Osteocyte (in vitro differentiated cells): ENCODE data around the gene NENF. TPM values are rescaled to one million over a fixed set of nuclear protein-coding genes. Genes with fewer than 3 reads are reported as not detected.

Experiments
- DNase-seq: peaks from one replicate; pipeline ENCODE4 v3.0.0; 2021; ENCODE audit warnings: mixed read lengths; ENCODE audit not compliant: unreplicated experiment; ENCODE audit errors: extremely low spot score
- H3K27ac Mint-ChIP-seq: one replicate; pipeline ENCODE4 v1.8.0; 2021; ENCODE audit warnings: mild to moderate bottlenecking, mixed read lengths; ENCODE audit not compliant: unreplicated experiment
- H3K27me3 Mint-ChIP-seq: one replicate; pipeline ENCODE4 v1.8.0; 2021; ENCODE audit warnings: mixed read lengths; ENCODE audit not compliant: unreplicated experiment
- H3K36me3 Mint-ChIP-seq: one replicate; pipeline ENCODE4 v1.8.0; 2021; ENCODE audit warnings: mixed read lengths; ENCODE audit not compliant: unreplicated experiment
- H3K4me1 Mint-ChIP-seq: one replicate; pipeline ENCODE4 v1.8.0; 2021; ENCODE audit warnings: mixed read lengths; ENCODE audit not compliant: unreplicated experiment
- H3K4me3 Mint-ChIP-seq: one replicate; pipeline ENCODE4 v1.8.0; 2021; ENCODE audit warnings: mild to moderate bottlenecking, moderate library complexity, mixed read lengths; ENCODE audit not compliant: unreplicated experiment
- H3K9me3 Mint-ChIP-seq: one replicate; pipeline ENCODE4 v1.8.0; 2021; ENCODE audit warnings: mixed read lengths; ENCODE audit not compliant: unreplicated experiment
- CTCF ChIP-seq: fragments of 200-600 bp; sonication (generic); IDR thresholded peaks from 2 replicates; pipeline ENCODE4 v1.5.0; 2021; ENCODE audit warnings: antibody characterized with exemption, mild to moderate bottlenecking, moderate library complexity
- total RNA-seq: library from RNA; stranded (reverse); gene quantifications from 2 replicates; pipeline ENCODE4 v1.2.1, GENCODE V29; 2021

NENF gene
- total RNA-seq, 1 donor from 2014 or later: 55.9 TPM

- no peak overlapping the region for H3K4me3 Mint-ChIP-seq
- no peak overlapping the region for H3K27ac Mint-ChIP-seq
- peaks cover 23% of the 10 kb centered on the region for H3K9me3 Mint-ChIP-seq
Observed at GRCh38 chr1:212397171-212397570, 35.5 kb upstream of the NENF start.

GRCh38 chr1:212401042-212401441, 31.7 kb upstream of the NENF start:
- Mint-ChIP-seq H3K36me3 (peaks cover 41% of the 10 kb centered on the region), H3K27me3 (no peaks in the 10 kb centered on the region), H3K4me3 (no peak overlapping the region), H3K27ac (no peak overlapping the region), H3K4me1 (no peaks in the 10 kb centered on the region), H3K9me3 (peaks cover 18% of the 10 kb centered on the region)
- peak; percentile 19 for DNase-seq
- TF ChIP-seq CTCF: no peak

More at GRCh38 chr1:212397171-212397570, 35.5 kb upstream of the NENF start:
- Mint-ChIP-seq H3K4me1 (no peaks in the 10 kb centered on the region), H3K36me3 (peaks cover 32% of the 10 kb centered on the region), H3K27me3 (no peaks in the 10 kb centered on the region)
- DNase-seq: no peak
- no peak for TF ChIP-seq CTCF

GRCh38 chr1:212401838-212402582, 30.7 kb upstream of the NENF start:
- DNase-seq: peak; percentile 8
- no peak for TF ChIP-seq CTCF
- Mint-ChIP-seq H3K36me3 (peaks cover 36% of the 10 kb centered on the region), H3K9me3 (peaks cover 11% of the 10 kb centered on the region), H3K27ac (no peak overlapping the region), H3K27me3 (no peaks in the 10 kb centered on the region), H3K4me3 (no peak overlapping the region), H3K4me1 (no peaks in the 10 kb centered on the region)

GRCh38 chr1:212402666-212403321, 29.9 kb upstream of the NENF start:
- Mint-ChIP-seq H3K4me1 (no peaks in the 10 kb centered on the region), H3K4me3 (no peak overlapping the region), H3K9me3 (peaks cover 9% of the 10 kb centered on the region), H3K27ac (no peak overlapping the region), H3K27me3 (no peaks in the 10 kb centered on the region), H3K36me3 (peaks cover 36% of the 10 kb centered on the region)
- DNase-seq: peak; percentile 7
- TF ChIP-seq CTCF: no peak

- H3K36me3 Mint-ChIP-seq: peaks cover 27% of the 10 kb centered on the region
- peak overlapping the region; percentile 26 for H3K4me3 Mint-ChIP-seq
- no peaks in the 10 kb centered on the region for H3K9me3 Mint-ChIP-seq
- no peaks in the 10 kb centered on the region for H3K27me3 Mint-ChIP-seq
- no peak for TF ChIP-seq CTCF
- H3K4me1 Mint-ChIP-seq: peaks cover 18% of the 10 kb centered on the region
- DNase-seq: peak; percentile 70
- H3K27ac Mint-ChIP-seq: no peak overlapping the region
Observed at GRCh38 chr1:212410231-212410820, 22.4 kb upstream of the NENF start.
